Erythroblast (primary cell): ENCODE results near the gene AFMID.
A peak's percentile ranks its signal among the peaks of the same experiment; 100 is the strongest.

Experiments used
- DNase-seq, 2 experiments: peaks; one replicate each; lab custom pipeline; 2025; lab: John Stamatoyannopoulos, UW
- GATA1 ChIP-seq: IDR thresholded peaks from 2 replicates; pipeline ENCODE4 v1.6.1; 2011; ENCODE audit warnings: low read depth, mild to moderate bottlenecking, control low read depth, low read length, moderate library complexity
- POLR2A ChIP-seq: IDR thresholded peaks from 2 replicates; pipeline ENCODE4 v1.6.1; 2011; ENCODE audit warnings: mild to moderate bottlenecking, low read length

AFMID gene

DNA sequence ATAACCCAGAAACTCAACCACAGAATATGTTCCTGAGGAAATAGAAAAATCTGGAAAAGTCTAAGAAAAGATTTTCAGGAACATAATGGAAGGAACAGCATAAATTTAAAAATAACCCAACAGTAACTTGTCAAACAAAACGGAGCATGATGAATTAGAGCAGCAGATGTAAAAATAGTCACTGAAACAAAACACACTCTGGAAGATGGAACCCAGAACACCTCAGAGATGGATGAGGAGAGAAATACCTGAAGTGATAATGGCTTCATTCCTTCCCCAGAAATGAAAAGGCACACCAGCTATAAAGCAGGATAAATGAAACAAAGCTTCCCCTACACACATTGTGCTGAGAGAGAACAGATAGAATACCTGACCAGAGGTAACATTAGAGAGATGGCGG lies 6.7 kb upstream of the AFMID start:
- TF ChIP-seq GATA1 (no peak), POLR2A (no peak)
- DNase-seq = no peak

DNA sequence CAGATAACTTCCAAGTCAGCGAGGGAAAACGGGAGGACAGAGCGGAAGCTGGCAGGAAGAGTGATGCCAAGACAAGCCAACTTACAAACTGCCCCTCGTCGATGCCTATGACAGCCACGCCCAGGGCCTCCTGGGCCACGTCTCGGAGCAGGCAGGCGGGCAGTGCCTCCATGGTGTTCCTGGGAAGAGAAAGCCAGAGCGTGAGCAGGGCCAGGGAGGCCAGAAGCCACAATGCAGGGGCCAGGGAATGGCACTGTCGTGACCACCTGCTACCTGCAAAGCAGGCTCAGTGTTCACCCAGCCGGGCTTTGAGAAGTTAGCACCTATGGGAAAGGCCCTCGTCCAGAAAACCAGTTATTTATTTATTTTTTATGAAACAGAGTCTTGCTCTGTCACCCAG lies 4.7 kb upstream of the AFMID start:
- DNase-seq = no peak
- TF ChIP-seq POLR2A (no peak), GATA1 (no peak)

DNA sequence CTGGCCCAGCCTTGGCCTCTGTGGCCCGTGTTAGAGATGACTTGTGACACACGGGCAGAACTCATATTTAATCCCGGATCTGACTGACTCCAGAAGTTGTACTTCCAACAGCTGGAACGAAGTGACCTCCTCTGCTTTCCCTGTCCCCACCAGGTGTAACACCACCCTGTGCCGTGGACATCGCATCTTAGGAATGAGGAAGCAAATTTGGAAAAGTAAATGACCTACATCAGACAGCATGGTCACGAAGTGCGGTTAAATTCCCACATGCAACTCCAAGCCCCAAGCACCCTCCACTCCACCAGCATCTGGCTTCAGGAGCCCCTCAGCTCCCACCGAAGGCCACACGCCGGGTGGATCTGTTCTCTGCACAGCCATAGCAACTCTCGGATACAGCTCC lies 3.2 kb upstream of the AFMID start:
- no peak for DNase-seq
- TF ChIP-seq POLR2A (no peak), GATA1 (no peak)

DNA sequence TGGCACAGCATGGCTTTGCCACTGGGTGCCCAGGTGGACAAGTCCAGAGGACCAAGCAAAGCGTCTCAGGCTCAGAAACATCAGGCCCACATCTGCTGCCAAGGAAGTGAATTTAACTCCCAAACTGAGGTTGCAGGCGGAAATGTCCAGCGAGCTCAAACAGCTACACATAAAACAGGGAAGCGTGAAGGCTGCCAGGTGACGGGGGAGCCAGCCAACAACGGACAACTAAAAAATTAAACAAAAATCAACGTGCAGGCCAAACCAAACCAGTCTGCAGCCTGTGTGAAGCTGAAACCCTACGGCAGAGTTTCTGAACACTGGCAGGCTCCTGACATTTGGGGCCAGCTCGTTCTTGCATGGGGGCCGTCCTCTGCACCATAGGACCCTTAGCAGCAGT lies 2.8 kb upstream of the AFMID start:
- DNase-seq = no peak
- no peak for TF ChIP-seq POLR2A
- no peak for TF ChIP-seq GATA1

DNA sequence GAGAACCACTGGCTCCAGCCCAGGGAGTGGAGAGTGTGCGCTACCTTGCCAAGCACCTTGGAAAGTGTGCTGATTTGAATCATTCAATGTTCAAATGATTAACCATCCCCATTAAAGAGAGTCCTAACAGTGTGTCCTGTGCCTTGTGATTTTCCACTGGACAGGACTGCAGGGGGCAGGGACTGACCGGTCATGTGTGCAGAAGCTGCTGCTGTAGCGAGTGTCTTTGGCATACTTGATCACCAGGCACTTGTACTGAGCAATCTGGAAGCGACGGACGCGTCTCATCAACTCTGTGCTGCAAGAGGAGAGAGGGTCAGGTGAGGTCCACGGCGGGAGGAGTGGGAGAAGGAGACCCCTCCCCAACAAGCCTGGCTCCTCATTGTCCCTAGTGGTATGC lies 2.3 kb upstream of the AFMID start:
- no peak for DNase-seq
- TF ChIP-seq GATA1 = no peak
- no peak for TF ChIP-seq POLR2A

DNA sequence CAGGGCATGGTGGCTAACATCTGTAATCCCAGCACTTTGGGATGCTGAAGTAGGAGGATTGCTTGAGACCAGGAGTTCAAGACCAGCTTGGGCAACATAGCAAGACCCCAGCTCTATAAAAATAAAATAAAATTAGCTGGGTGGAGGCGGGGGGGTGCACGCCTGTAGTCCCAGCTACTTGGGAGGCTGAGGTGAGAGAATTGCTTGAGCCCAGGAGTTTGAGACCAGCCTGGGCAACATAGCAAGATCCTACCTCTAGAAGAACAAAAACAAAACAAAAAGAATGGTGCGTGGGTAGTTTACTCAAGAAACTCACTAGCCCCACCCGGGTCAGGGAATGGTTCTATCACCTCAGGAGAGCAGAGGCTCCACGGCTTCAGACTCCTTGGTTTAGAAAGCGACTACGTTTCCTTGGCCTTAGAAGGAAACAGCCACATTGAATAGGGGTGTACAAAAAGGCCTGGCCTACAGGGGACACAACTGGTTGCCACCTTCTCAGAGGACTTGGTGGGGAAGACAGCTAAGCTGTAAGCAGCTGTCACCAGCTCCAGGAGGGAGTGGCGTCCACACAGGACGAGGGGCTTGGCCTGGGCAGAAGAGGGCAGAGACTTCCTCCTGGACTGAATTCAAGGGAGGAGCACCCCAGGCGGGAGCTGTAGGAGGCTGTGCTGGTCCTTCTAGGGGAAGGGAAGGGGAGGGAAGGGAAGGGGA lies 1.0 kb upstream of the AFMID start:
- peak; percentile 67 to 68 for DNase-seq
- no peak for TF ChIP-seq GATA1
- TF ChIP-seq POLR2A = no peak

DNA sequence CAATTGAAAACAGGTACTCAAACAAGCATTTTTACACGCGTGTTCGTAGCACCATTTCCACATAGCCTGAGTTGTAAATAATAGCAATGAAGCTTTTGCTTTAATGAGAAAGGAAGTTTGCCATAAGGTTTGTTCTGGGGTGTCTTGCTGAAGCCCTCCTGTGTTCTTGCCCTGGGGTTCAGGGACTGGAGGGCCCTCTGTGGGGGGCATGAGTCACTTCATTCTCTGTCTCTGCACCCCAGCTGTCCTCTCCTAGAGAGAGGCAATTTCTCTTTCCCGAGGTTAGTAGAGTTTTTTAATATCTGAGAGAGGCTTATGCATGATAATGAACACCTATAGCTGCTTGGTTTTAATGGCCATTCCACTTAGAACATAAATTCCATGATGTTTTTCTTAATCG lies 9.6 kb downstream of the AFMID start:
- no peak for DNase-seq
- no peak for TF ChIP-seq POLR2A
- no peak for TF ChIP-seq GATA1

DNA sequence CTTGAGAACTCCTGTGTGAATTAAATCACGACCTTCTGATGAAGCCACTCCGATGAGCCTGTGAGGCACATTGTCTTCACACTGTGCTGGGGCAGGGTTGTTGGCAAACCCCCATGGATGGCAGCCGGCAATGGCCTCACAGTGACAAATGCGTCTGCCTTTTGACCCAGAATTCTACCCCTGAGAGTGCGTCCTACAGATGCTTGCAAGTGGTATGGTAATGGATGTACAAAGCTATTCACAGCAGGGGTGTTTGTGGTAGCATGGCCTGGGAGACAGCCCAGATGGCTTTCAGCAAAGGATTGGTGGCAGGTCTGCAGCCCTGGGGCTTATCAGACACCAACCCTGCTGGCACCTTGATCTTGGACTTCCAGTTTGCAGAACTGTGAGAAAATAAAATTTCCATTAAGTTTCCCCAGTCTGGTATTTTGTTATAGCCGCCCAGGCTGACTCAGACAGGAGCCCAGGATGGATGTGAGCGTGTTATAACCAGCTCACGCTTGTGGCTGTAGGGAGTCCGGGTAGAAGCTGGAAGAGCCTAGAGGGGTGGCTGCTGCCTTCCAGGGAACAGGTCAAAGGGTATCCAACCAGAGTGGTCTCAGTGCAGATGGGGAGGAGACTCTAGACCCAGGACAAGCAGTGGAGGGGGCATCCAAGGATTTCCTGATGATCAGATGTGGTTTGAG lies 10.1 kb downstream of the AFMID start:
- no peak for TF ChIP-seq POLR2A
- no peak for TF ChIP-seq GATA1
- no peak for DNase-seq

DNA sequence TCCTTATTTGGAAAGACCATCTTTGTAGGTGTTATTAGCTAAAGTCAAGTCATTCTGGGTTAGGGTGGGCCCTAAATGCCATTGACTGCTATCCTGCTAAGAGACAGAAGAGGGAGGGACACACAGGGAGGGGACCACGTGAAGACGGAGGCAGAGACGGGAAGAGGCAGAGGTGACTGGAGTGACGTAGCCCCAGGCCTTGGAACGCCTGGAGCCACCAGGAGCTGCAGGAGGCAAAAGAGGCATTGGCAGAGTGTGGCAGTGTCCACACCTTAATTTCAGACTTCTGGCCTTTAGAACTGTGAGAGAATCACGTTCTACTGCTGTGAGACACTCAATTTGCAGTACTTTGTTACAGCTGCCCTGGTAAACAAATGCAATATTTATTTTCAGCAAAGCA lies 13.3 kb downstream of the AFMID start:
- no peak for TF ChIP-seq GATA1
- TF ChIP-seq POLR2A = no peak

DNA sequence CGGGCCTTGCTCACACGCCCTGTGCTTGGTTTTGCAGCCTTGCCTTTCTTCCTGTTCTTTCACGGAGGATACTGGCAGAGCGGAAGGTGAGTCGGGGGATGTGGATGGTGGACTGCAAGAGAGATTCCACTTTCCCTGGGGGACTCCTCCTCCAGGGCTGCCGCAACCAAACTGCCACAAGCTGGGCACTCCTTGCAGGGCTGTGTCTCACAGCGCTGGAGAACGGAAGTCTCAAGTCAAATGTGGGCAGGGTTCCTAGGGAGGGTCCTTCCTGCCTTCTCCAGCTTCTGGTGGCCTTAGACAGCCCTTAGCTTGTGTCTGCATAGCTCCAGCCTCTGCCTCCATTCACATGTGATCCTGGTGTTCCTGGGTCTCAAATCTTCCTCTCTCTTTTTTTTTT lies 15.5 kb downstream of the AFMID start:
- DNase-seq = no peak
- TF ChIP-seq GATA1 = no peak
- TF ChIP-seq POLR2A = no peak

More for the DNA sequence above, 13.3 kb downstream of the AFMID start:
- DNase-seq = no peak

DNA sequence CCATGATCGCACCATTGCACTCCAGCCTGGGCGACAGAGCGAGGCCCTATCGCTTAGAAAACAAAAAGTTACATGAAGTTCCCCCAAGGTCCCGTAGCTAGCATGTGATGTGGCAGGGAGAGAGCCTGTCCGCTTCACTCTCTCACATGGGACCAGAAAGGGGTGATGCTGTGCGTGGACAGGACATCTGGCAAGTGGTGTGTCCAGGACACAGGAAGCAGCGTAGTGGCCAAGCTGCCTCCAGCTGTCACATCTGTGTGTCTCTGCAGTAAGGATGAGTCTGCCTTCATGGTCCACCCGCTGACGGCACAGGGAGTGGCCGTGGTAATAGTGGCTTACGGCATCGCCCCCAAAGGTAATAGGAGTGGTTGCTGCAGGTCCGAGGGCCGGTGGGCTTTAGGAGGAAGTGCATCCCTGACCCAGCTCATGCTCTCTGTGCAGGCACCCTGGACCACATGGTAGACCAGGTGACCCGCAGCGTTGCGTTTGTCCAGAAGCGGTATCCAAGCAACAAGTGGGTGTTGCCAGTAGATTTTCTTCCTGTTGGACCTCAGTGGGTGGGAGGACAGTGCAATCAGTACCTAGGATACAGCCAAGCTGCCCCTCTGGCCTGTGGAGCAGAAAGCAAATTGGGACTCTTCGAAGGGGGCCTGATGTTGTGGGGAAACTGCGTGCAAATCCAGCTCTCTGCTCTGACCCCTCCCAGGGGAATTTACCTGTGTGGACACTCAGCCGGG lies 17.4 kb downstream of the AFMID start:
- TF ChIP-seq POLR2A (no peak), GATA1 (no peak)
- no peak for DNase-seq

DNA sequence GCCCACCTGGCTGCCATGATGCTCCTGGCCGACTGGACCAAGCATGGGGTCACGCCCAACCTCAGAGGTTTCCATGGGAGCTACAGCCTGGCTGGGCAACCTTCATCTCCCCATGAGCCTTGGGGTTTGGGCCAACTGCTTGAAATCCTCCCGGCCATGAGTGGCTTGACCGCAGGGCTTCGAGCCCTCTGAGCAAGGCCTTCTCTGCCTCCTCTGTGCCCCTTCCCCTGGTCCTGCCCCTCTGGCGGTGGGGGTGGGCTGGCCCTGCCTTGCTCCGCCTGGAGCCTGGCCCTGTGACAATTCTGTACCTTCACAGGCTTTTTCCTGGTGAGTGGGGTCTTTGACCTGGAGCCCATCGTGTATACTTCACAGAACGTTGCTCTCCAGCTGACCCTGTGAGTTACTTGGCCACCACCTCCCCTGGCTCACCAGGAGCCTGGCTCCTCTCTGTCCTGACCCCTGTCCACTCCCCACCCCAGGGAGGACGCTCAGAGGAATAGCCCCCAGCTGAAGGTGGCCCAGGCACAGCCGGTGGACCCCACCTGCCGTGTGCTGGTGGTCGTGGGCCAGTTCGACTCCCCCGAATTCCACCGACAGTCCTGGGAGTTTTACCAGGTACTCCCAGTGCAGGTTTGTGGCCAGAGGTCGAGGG lies 18.1 kb downstream of the AFMID start:
- no peak for DNase-seq
- TF ChIP-seq POLR2A = no peak
- TF ChIP-seq GATA1 = no peak

DNA sequence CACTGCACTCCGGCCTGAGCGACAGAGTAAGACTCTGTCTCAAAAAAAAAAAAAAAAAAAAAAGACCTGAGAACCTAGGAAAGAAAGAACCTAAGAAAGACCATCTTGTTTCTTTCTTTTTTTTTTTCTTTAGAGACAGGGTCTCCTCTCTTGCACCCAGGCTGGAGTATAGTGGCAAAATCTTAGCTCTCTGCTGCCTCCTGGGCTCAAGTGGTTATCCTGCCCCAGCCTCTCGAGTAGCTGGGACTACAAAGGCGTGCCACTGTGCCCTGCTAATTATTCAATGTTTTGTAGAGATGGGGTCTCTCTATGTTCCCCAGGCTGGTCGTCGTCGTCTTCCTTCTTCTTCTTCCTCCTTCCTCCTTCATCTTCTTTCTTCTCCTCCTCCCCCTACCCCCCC lies 19.1 kb downstream of the AFMID start:
- no peak for DNase-seq
- TF ChIP-seq GATA1 (no peak), POLR2A (no peak)

DNA sequence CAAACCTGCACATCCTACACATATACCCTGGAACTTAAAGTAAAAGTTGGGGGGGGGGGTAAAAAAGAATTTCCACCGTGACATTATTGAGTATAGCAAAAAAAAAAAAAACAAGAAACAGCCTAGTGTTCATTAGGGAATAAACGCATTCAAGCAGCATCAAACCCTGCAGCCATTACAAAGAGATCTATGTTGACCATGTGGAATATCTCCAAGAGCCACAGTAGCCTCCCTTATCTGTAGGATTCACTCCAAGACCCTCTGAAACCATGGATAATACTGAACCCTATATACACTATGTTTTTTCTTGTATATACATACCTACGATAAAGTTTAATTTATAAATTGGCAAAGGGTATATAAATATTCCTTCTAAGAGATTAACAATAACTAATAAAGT lies 21.3 kb downstream of the AFMID start:
- TF ChIP-seq GATA1 (no peak), POLR2A (no peak)
- no peak for DNase-seq
